ENCODE results near the gene BLMH. TPM values are rescaled to one million over a fixed set of nuclear protein-coding genes. Genes with fewer than 3 reads are reported as not detected.

The BLMH gene
- total RNA-seq, 1 donor from 2014 or later = 60.9 TPM

- peaks cover 4% of the 10 kb centered on the region for H3K4me1 Mint-ChIP-seq (ENCODE audit: low read depth)
- TF ChIP-seq CTCF (IDR thresholded peaks at IDR 0.05; ENCODE audit: unreplicated experiment) = no peak
- no peak for DNase-seq (ENCODE audit: low spot score, unreplicated experiment)
- H3K27me3 Mint-ChIP-seq = no peaks in the 10 kb centered on the region
- H3K27ac Mint-ChIP-seq = no peak overlapping the region
- H3K36me3 Mint-ChIP-seq (ENCODE audit: insufficient read depth) = peaks cover 8% of the 10 kb centered on the region
- peak overlapping the region; percentile 88 for H3K4me3 Mint-ChIP-seq (ENCODE audit: low read depth)
- H3K9me3 Mint-ChIP-seq (ENCODE audit: low read depth) = no peaks in the 10 kb centered on the region
Measured at GRCh38 chr17:30290077-30290476, 1.7 kb downstream of the BLMH start.

- H3K27ac Mint-ChIP-seq = no peak overlapping the region
- TF ChIP-seq CTCF (IDR thresholded peaks at IDR 0.05; ENCODE audit: unreplicated experiment) = no peak
- H3K9me3 Mint-ChIP-seq (ENCODE audit: low read depth) = no peaks in the 10 kb centered on the region
- no peak overlapping the region for H3K4me3 Mint-ChIP-seq (ENCODE audit: low read depth)
- no peak for DNase-seq (ENCODE audit: low spot score, unreplicated experiment)
- H3K36me3 Mint-ChIP-seq (ENCODE audit: insufficient read depth) = peaks cover 3% of the 10 kb centered on the region
- no peaks in the 10 kb centered on the region for H3K27me3 Mint-ChIP-seq
- H3K4me1 Mint-ChIP-seq (ENCODE audit: low read depth) = no peaks in the 10 kb centered on the region
Measured at GRCh38 chr17:30279156-30279555, 12.6 kb downstream of the BLMH start.

GRCh38 chr17:30278032-30278431, 13.7 kb downstream of the BLMH start:
- Mint-ChIP-seq H3K4me1 (ENCODE audit: low read depth) (no peaks in the 10 kb centered on the region), H3K27ac (no peak overlapping the region), H3K9me3 (ENCODE audit: low read depth) (no peaks in the 10 kb centered on the region), H3K27me3 (no peaks in the 10 kb centered on the region), H3K4me3 (ENCODE audit: low read depth) (no peak overlapping the region), H3K36me3 (ENCODE audit: insufficient read depth) (peaks cover 9% of the 10 kb centered on the region)
- no peak for DNase-seq (ENCODE audit: low spot score, unreplicated experiment)
- peak; percentile 71 for TF ChIP-seq CTCF (IDR thresholded peaks at IDR 0.05; ENCODE audit: unreplicated experiment)

GRCh38 chr17:30275911-30276310, 15.8 kb downstream of the BLMH start:
- Mint-ChIP-seq H3K4me3 (ENCODE audit: low read depth) (no peak overlapping the region), H3K27me3 (no peaks in the 10 kb centered on the region), H3K36me3 (ENCODE audit: insufficient read depth) (peaks cover 22% of the 10 kb centered on the region), H3K9me3 (ENCODE audit: low read depth) (no peaks in the 10 kb centered on the region), H3K4me1 (ENCODE audit: low read depth) (peaks cover 4% of the 10 kb centered on the region), H3K27ac (no peak overlapping the region)
- no peak for TF ChIP-seq CTCF (IDR thresholded peaks at IDR 0.05; ENCODE audit: unreplicated experiment)
- DNase-seq (ENCODE audit: low spot score, unreplicated experiment) = no peak

GRCh38 chr17:30274887-30275286, 16.9 kb downstream of the BLMH start:
- no peaks in the 10 kb centered on the region for H3K27me3 Mint-ChIP-seq
- H3K4me3 Mint-ChIP-seq (ENCODE audit: low read depth) = no peak overlapping the region
- TF ChIP-seq CTCF (IDR thresholded peaks at IDR 0.05; ENCODE audit: unreplicated experiment) = no peak
- H3K9me3 Mint-ChIP-seq (ENCODE audit: low read depth) = no peaks in the 10 kb centered on the region
- H3K36me3 Mint-ChIP-seq (ENCODE audit: insufficient read depth) = peaks cover 22% of the 10 kb centered on the region
- peaks cover 4% of the 10 kb centered on the region for H3K4me1 Mint-ChIP-seq (ENCODE audit: low read depth)
- DNase-seq (ENCODE audit: low spot score, unreplicated experiment) = no peak
- peak overlapping the region; percentile 37 for H3K27ac Mint-ChIP-seq

Measured in progenitor cell of endocrine pancreas (in vitro differentiated cells).